Naive thymus-derived CD8-positive, alpha-beta T cell (primary cell): Measurements from ENCODE around the gene SGO2. TPM values are rescaled to one million over a fixed set of nuclear protein-coding genes. Genes with fewer than 3 reads are reported as not detected.
A peak's percentile ranks its signal among the peaks of the same experiment; 100 is the strongest.

ENCODE experiments used
- ATAC-seq, 2 donors: fragments of 150-1000 bp; cut with Tn5 transposase in 1 of 2; sonication (Bioruptor Pico), chemical (Tn5 transposase) in 1 of 2; 1 replicate in 1 of 2; 2 replicates in 1 of 2; pipeline ENCODE4 v1.10.0; 2021; ENCODE audit warnings: mild to moderate bottlenecking in 2 of 2, moderate library complexity in 2 of 2
- POLR2A ChIA-PET: fragments of 350-600 bp; sonication (Branson Sonifier 250); formaldehyde crosslinking; loops from one replicate; lab custom pipeline; 2021; ENCODE audit warnings: antibody characterized with exemption; lab: Charles Lee
- DNase-seq, 10 donors: peaks; one replicate each; pipeline versions ENCODE4 v3.0.0 to v3.0.0-alpha.2; 2020 to 2022
- H3K27ac Mint-ChIP-seq, 10 donors: one replicate each; pipeline ENCODE4 v1.8.0; 2020 to 2022; ENCODE audit warnings: mild to moderate bottlenecking in 10 of 10, mixed read lengths in 10 of 10, moderate library complexity in 4 of 10, inconsistent platforms in 1 of 10
- H3K27me3 Mint-ChIP-seq, 5 donors: one replicate each; pipeline ENCODE4 v1.8.0; 2021 to 2022; ENCODE audit warnings: mixed read lengths in 5 of 5
- H3K36me3 Mint-ChIP-seq, 3 donors: one replicate each; pipeline ENCODE4 v1.8.0; 2020 to 2022; ENCODE audit warnings: mixed read lengths in 3 of 3, mild to moderate bottlenecking in 2 of 3, inconsistent platforms in 1 of 3
- H3K4me1 Mint-ChIP-seq, 4 donors: one replicate each; pipeline ENCODE4 v1.8.0; 2021 to 2022; ENCODE audit warnings: mixed read lengths in 4 of 4
- H3K4me3 Mint-ChIP-seq, 10 donors: one replicate each; pipeline ENCODE4 v1.8.0; 2020 to 2022; ENCODE audit warnings: mild to moderate bottlenecking in 10 of 10, mixed read lengths in 10 of 10, moderate library complexity in 6 of 10, inconsistent platforms in 1 of 10
- H3K9me3 Mint-ChIP-seq, 9 donors: one replicate each; pipeline ENCODE4 v1.8.0; 2020 to 2022; ENCODE audit warnings: mixed read lengths in 9 of 9, mild to moderate bottlenecking in 3 of 9, inconsistent platforms in 1 of 9, moderate library complexity in 1 of 9
- polyA plus RNA-seq, 3 donors: library from polyadenylated mRNA; unstranded; fragments of 300-500 nt; fragmentation: Illumina TruSeq; gene quantifications; one replicate each; pipeline ENCODE4 v1.2.3, GENCODE V29; 2021
- total RNA-seq, 8 experiments: library from RNA in 2 of 8; stranded (reverse) in 2 of 8; gene quantifications; one replicate each; pipeline ENCODE4 v1.2.3 and lab custom pipeline; 2021 to 2026

Gene SGO2, protein sequence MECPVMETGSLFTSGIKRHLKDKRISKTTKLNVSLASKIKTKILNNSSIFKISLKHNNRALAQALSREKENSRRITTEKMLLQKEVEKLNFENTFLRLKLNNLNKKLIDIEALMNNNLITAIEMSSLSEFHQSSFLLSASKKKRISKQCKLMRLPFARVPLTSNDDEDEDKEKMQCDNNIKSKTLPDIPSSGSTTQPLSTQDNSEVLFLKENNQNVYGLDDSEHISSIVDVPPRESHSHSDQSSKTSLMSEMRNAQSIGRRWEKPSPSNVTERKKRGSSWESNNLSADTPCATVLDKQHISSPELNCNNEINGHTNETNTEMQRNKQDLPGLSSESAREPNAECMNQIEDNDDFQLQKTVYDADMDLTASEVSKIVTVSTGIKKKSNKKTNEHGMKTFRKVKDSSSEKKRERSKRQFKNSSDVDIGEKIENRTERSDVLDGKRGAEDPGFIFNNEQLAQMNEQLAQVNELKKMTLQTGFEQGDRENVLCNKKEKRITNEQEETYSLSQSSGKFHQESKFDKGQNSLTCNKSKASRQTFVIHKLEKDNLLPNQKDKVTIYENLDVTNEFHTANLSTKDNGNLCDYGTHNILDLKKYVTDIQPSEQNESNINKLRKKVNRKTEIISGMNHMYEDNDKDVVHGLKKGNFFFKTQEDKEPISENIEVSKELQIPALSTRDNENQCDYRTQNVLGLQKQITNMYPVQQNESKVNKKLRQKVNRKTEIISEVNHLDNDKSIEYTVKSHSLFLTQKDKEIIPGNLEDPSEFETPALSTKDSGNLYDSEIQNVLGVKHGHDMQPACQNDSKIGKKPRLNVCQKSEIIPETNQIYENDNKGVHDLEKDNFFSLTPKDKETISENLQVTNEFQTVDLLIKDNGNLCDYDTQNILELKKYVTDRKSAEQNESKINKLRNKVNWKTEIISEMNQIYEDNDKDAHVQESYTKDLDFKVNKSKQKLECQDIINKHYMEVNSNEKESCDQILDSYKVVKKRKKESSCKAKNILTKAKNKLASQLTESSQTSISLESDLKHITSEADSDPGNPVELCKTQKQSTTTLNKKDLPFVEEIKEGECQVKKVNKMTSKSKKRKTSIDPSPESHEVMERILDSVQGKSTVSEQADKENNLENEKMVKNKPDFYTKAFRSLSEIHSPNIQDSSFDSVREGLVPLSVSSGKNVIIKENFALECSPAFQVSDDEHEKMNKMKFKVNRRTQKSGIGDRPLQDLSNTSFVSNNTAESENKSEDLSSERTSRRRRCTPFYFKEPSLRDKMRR
- total RNA-seq = 1 to 10 TPM; 3.4 to 4.9 TPM
- polyA plus RNA-seq = 1 to 10 TPM in 2 of 3 donors, under 1 TPM in 1; 0.66 to 2.4 (median 2.4) TPM
- 2.6 to 13.6 (median 10.0) reads per million in 6 experiments for total RNA-seq (lab: John Stamatoyannopoulos, UW)

DNA sequence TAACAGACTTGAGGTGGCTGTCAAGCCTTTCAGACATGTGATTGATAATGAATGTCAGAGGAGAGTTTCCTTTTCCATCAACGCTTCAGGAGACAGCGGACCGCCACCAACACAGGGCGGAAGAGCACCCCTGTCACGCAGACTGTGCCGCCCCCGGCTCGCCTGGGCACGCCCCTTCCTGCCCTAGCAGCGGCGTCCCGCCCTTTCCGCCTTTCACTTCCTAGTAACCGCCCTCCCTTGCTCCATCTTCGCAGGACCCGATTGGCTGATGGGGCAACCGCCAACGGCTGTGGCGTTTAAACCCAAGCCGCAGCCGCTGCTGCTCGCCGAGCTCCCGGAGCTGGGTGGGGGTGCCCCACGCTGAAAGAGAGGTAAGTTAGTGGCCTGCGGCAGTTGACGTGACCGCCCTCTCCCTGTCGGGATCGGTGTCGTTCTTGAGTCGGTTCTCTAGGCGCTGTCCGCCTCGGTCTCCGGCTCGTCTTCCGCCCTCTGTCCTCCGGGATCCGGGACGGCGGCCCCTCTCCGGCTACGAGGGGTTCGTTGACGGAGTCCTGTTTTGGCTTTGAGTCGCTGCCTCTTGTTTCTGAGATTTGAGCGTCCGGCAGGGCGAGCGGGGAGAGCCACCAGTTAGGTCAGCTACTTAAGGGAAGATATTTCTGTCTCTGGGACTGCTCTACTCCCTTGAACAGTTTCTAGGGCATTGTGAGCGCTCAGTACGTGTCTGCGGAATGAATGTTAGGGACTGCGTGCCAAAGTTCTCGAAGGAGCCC lies at the start of gene SGO2:
Gene SGO2, plus strand, starts transcription at position 326 of the 770 bp plus-strand sequence. CDS start 6,769 bp downstream, outside the sequence.
- Mint-ChIP-seq H3K9me3 (no peaks in the 10 kb centered on the region), H3K4me3 (peak within 1 kb of the TSS; percentile 85 to 97 (median 95)), H3K4me1 (peaks cover 3 to 20% (median 11%) of the 10 kb centered on the region in 4 donors), H3K36me3 (no peaks in the 10 kb centered on the region), H3K27ac (peak within 1 kb of the TSS; percentile 66 to 92 (median 90)), H3K27me3 (peaks cover 0 to 6% (median 0%) of the 10 kb centered on the region in 5 donors)
- POLR2A ChIA-PET = interaction anchor here (0.7 to 3.4 kb wide), 5 partner anchors 9 to 570 kb away, joined by 3 to 20 read pairs (median 4); partner anchors contain the start of genes BZW1, CLK1, KCTD18 and MAIP1
- DNase-seq (peak; percentile 90 to 96 (median 94)), ATAC-seq (peak; percentile 99)

DNA sequence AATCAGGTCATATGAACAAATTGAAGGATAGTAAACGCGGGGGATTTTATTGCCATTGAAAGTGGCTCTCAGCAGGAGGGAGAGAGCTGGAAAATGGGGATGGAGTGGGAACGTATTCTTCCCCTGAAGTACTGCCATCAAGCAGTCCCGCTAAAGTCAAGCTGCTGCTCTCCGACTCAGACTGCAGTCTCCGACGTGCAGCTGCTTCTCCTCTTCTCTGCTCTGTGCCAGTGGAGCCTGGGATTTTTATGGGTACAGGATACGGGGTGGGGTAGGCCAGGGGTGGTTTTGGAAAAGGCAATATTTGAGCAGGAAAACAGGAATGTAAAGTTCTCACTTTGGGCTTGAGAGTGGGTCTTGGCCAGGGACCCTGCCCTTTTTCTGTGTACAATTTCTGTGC lies 49.2 kb upstream of the SGO2 start:
- POLR2A ChIA-PET = no interaction called here
- no peak overlapping the region for H3K4me3 Mint-ChIP-seq
- no peaks in the 10 kb centered on the region for H3K9me3 Mint-ChIP-seq
- ATAC-seq (no peak), DNase-seq (no peak)
- H3K4me1 Mint-ChIP-seq = peaks cover 0 to 4% (median 0%) of the 10 kb centered on the region in 4 donors
- H3K36me3 Mint-ChIP-seq = peaks cover 0 to 2% (median 0%) of the 10 kb centered on the region in 3 donors
- H3K27me3 Mint-ChIP-seq = no peaks in the 10 kb centered on the region
- H3K27ac Mint-ChIP-seq = no peak overlapping the region

DNA sequence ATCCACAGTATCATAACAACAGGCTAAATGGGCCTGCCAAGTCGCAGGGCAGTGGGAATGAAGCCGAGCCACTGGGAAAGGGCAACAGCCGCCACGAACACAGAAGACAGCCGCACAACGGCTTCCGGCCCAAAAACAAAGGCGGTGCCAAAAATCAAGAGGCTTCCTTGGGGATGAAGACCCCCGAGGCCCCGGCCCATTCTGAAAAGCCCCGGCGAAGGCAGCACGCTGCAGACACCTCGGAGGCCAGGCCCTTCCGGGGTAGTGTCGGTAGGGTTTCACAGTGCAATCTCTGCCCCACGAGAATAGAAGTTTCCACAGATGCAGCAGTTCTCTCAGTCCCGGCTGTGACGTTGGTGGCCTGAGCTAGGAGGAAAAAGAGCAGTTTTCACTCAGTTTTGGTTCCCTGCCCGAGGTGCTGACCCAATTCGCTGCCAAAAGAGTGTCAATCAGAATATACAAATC lies 48.3 kb upstream of the SGO2 start:
- H3K9me3 Mint-ChIP-seq = no peaks in the 10 kb centered on the region
- H3K27me3 Mint-ChIP-seq = peaks cover 0 to under 1% (median 0%) of the 10 kb centered on the region in 5 donors
- H3K4me3 Mint-ChIP-seq = no peak overlapping the region
- POLR2A ChIA-PET = interaction anchor here (1.0 kb wide), 1 partner anchor 9 kb away, joined by 3 read pairs; no protein-coding TSS in a partner anchor
- H3K36me3 Mint-ChIP-seq = peaks cover 0 to 2% (median 0%) of the 10 kb centered on the region in 3 donors
- ATAC-seq (no peak), DNase-seq (no peak)
- peaks cover 0 to 4% (median 0%) of the 10 kb centered on the region in 4 donors for H3K4me1 Mint-ChIP-seq
- no peak overlapping the region for H3K27ac Mint-ChIP-seq

DNA sequence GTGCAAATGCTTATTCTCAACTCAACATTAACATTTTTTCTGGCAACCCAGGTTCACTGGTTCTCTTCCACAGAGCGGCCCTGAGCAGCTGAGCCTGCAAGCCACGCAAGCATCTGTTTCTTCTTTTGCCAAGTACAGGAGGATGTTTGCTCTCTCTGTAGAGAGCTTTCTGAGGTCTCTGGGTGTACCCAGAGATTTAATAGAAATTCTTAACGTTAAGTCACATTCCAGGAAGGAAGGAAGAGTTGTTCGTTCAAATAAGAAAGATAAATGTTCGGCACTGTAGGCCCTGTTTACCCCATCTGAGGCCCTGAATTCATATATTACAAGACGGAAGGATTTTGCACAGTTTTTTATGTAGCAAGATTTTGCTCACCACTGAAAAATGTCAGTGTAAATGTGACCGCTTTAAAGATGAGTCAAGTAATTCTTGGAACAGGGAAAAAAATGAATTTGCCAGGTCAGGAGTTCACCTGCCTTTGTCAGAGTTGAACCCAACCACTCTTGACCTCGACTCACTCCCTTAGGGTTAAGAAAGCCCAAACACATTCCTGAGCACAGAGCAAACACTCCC lies 46.2 kb upstream of the SGO2 start:
- ATAC-seq (no peak), DNase-seq (no peak)
- H3K4me3 Mint-ChIP-seq = no peak overlapping the region
- no peak overlapping the region for H3K27ac Mint-ChIP-seq
- POLR2A ChIA-PET = no interaction called here
- H3K4me1 Mint-ChIP-seq = peaks cover 0 to 4% (median 0%) of the 10 kb centered on the region in 4 donors
- H3K27me3 Mint-ChIP-seq = peaks cover 0 to 9% (median 3%) of the 10 kb centered on the region in 5 donors
- no peaks in the 10 kb centered on the region for H3K36me3 Mint-ChIP-seq
- H3K9me3 Mint-ChIP-seq = no peaks in the 10 kb centered on the region

DNA sequence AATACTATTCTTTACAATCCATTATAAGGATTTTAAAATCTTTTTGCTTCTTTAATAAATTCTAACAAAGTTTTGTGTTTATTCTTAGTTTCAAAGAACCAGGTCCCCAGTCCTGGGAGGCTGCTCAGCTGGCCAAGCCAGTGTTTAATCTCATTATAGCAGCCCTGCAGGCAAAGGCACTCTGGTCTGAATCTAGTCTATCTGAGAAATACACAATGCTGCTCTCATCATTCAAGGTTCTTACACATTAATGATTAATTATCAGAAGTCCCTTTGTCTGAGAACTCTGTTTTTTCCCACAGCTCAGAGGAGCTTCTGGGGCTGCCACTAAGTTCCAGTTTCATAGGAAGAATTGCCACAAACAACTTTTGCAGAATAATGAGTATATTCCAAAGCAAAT lies 43.8 kb upstream of the SGO2 start:
- ATAC-seq = no peak
- POLR2A ChIA-PET = no interaction called here

DNA sequence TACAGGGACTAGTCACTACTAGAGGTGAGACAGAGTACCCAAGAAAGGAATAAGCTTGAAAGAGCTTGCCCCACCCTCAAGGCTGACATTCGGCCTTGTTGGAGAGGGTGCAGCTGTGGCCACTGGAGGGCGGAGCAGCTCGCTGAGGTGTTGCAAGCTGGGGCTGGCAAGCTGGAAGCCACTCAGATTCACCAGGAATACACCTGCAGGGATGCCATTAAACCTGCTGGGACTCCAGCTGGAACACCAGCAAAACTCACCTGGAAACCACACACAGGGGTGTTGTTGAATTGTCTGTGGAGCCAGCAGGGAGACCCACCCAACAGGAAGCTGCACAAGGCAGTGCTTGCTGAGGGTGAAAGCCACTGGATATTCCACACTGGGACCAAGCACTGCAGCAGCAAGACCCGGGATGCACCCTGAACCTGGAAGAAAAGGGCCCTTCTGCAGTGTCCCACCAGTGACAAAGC lies 42.2 kb upstream of the SGO2 start:
- no peak overlapping the region for H3K27ac Mint-ChIP-seq
- no peak for DNase-seq
- H3K4me3 Mint-ChIP-seq = no peak overlapping the region
- peaks cover 0 to 4% (median 0%) of the 10 kb centered on the region in 3 donors for H3K36me3 Mint-ChIP-seq
- no peaks in the 10 kb centered on the region for H3K9me3 Mint-ChIP-seq
- peaks cover 0 to 9% (median 3%) of the 10 kb centered on the region in 5 donors for H3K27me3 Mint-ChIP-seq
- ATAC-seq = no peak
- POLR2A ChIA-PET = no interaction called here
- peaks cover 0 to 4% (median 0%) of the 10 kb centered on the region in 4 donors for H3K4me1 Mint-ChIP-seq

More for the DNA sequence above, 43.8 kb upstream of the SGO2 start:
- peaks cover 0 to 9% (median 3%) of the 10 kb centered on the region in 5 donors for H3K27me3 Mint-ChIP-seq
- H3K36me3 Mint-ChIP-seq = no peaks in the 10 kb centered on the region
- DNase-seq = no peak
- peaks cover 0 to 4% (median 0%) of the 10 kb centered on the region in 4 donors for H3K4me1 Mint-ChIP-seq
- no peaks in the 10 kb centered on the region for H3K9me3 Mint-ChIP-seq
- H3K4me3 Mint-ChIP-seq = no peak overlapping the region
- H3K27ac Mint-ChIP-seq = no peak overlapping the region

DNA sequence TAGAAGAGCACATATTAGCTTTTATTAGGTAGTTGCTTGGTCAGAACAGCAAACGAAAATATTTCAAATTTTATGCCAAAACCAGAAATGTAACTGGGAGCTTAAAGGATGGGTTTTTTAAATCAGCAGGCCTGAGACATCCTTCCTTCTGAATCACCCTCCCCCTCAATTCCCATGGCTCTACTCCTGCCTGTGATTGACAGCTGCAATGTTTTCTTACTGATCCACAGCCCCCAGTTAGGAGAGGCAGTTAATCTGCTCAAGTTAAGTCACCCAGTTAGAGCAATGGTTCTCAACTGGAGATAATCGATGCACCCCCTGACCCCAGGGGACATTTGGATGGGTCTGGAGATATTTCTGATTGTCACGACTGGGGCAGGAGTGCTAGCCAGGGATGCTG lies 41.1 kb upstream of the SGO2 start:
- Mint-ChIP-seq H3K4me1 (peaks cover 0 to 4% (median 0%) of the 10 kb centered on the region in 4 donors), H3K27ac (peak overlapping the region in 1 of 10 donors; percentile 53), H3K27me3 (peaks cover 0 to 9% (median 3%) of the 10 kb centered on the region in 5 donors), H3K9me3 (no peaks in the 10 kb centered on the region), H3K36me3 (peaks cover 0 to 12% (median 5%) of the 10 kb centered on the region in 3 donors), H3K4me3 (no peak overlapping the region)
- DNase-seq (no peak), ATAC-seq (no peak)
- POLR2A ChIA-PET = interaction anchor here (0.8 kb wide), 1 partner anchor 25 kb away, joined by 5 read pairs; the partner anchor contains the start of gene KCTD18

DNA sequence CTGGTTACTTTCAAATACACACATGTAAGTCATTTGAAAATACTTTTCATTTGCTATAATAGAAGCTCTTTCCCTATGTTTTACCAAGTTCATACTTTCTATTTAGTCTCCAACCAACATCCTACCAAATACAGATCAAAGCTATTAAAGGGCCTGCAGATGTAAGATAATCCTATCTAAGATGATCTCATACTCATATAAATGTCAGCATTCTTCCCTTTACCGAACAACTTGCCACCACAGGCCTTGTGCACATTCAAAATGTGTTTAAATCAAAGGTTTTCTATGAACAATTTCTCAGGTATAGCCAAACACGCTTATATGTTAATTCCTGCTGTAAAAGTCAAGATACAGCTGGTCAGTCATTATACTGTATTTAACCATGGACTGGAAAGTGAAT lies 39.5 kb upstream of the SGO2 start:
- peaks cover 0 to 9% (median 3%) of the 10 kb centered on the region in 5 donors for H3K27me3 Mint-ChIP-seq
- no peak overlapping the region for H3K4me3 Mint-ChIP-seq
- H3K4me1 Mint-ChIP-seq = peaks cover 0 to under 1% (median 0%) of the 10 kb centered on the region in 4 donors
- DNase-seq (no peak), ATAC-seq (no peak)
- peaks cover 6 to 28% (median 14%) of the 10 kb centered on the region in 3 donors for H3K36me3 Mint-ChIP-seq
- H3K9me3 Mint-ChIP-seq = no peaks in the 10 kb centered on the region
- no peak overlapping the region for H3K27ac Mint-ChIP-seq
- POLR2A ChIA-PET = no interaction called here

- DNase-seq (no peak), ATAC-seq (no peak)
- Mint-ChIP-seq H3K36me3 (peaks cover 16 to 43% (median 30%) of the 10 kb centered on the region in 3 donors), H3K4me3 (no peak overlapping the region), H3K27ac (peak overlapping the region in 1 of 10 donors; percentile 70), H3K9me3 (no peaks in the 10 kb centered on the region), H3K4me1 (no peaks in the 10 kb centered on the region), H3K27me3 (peaks cover 0 to 3% (median 1%) of the 10 kb centered on the region in 5 donors)
- POLR2A ChIA-PET = no interaction called here
Observed at GRCh38 chr2:200488169-200488568, 37.8 kb upstream of the SGO2 start.

- no peak overlapping the region for H3K27ac Mint-ChIP-seq
- POLR2A ChIA-PET = no interaction called here
- H3K36me3 Mint-ChIP-seq = peaks cover 16 to 61% (median 38%) of the 10 kb centered on the region in 3 donors
- no peak for DNase-seq
- no peaks in the 10 kb centered on the region for H3K9me3 Mint-ChIP-seq
- H3K27me3 Mint-ChIP-seq = no peaks in the 10 kb centered on the region
- no peak overlapping the region for H3K4me3 Mint-ChIP-seq
- no peak for ATAC-seq
- H3K4me1 Mint-ChIP-seq = no peaks in the 10 kb centered on the region
Observed at GRCh38 chr2:200490001-200490400, 36.0 kb upstream of the SGO2 start.

DNA sequence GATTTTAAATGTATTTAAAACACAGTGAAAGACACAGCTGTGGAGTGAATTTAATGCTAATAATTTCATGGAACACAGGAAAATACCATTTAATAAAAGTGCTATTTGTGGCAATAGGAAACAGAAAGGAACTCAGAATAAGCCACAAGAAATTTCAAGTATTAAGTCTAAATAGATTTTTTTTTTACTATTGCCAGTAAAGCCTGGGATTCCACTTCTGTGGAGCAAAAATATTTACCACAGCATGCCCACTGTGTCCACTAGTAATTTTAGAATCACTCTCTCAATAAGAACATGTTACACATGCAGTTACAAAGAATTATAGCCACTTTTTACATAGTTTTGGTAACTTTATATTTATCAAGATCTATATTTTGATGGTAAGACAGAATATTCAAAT lies 33.4 kb upstream of the SGO2 start:
- no peak for ATAC-seq
- no peak overlapping the region for H3K27ac Mint-ChIP-seq

More for the DNA sequence above, 33.4 kb upstream of the SGO2 start:
- Mint-ChIP-seq H3K9me3 (no peaks in the 10 kb centered on the region), H3K27me3 (no peaks in the 10 kb centered on the region), H3K4me3 (no peak overlapping the region), H3K4me1 (no peaks in the 10 kb centered on the region), H3K36me3 (peaks cover 16 to 88% (median 44%) of the 10 kb centered on the region in 3 donors)
- DNase-seq = no peak
- POLR2A ChIA-PET = no interaction called here
